Measurements from ENCODE around the gene METTL2B. TPM values are rescaled to one million over a fixed set of nuclear protein-coding genes. Genes with fewer than 3 reads are reported as not detected.

METTL2B gene
- total RNA-seq, 1 donor from 2014 or later = 37.4 TPM

DNA sequence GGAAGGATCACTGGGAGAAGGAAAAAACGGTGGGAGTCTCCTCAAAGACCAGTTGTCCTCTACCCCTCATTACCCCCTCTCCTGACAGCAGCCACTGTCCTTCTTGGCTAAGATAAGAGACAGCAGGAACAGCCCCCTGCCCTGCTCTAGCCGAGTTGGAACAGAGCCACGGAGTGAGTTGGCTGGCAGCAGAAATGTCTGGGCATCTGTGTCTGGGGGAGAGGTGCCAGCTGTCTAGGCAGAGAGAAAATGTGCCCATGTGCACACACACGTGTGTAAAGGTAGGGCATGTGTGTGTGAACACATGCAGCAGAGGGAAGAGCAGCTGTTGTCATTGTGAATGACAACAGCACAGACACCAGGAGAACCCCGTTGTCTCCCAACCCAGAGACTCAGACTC is 30.2 kb upstream of the METTL2B start:
- H3K9me3 ChIP-seq = no peaks in the 10 kb centered on the region
- TF ChIP-seq CTCF (IDR thresholded peaks at IDR 0.05) = no peak
- no peaks in the 10 kb centered on the region for H3K4me1 ChIP-seq
- H3K27ac ChIP-seq = peak overlapping the region in 1 of 2 donors; percentile 64
- no peak overlapping the region for H3K4me3 ChIP-seq
- no peaks in the 10 kb centered on the region for H3K27me3 ChIP-seq
- H3K36me3 ChIP-seq = no peaks in the 10 kb centered on the region
- no peak for DNase-seq (ENCODE audit: low spot score in 2 of 2)
- intact Hi-C loops (cut with DNase I) = no loop called here

GRCh38 chr7:128447941-128448564 is 28.5 kb upstream of the METTL2B start:
- Histone ChIP-seq H3K4me3 (no peak overlapping the region), H3K27me3 (no peaks in the 10 kb centered on the region), H3K4me1 (no peaks in the 10 kb centered on the region), H3K36me3 (no peaks in the 10 kb centered on the region), H3K9me3 (no peaks in the 10 kb centered on the region), H3K27ac (no peak overlapping the region)
- TF ChIP-seq CTCF (IDR thresholded peaks at IDR 0.05) = no peak
- intact Hi-C loops (cut with DNase I) = no loop called here
- DNase-seq (ENCODE audit: low spot score in 2 of 2) = no peak

GRCh38 chr7:128448751-128449302 is 27.7 kb upstream of the METTL2B start:
- Histone ChIP-seq H3K4me1 (peaks cover under 1 to 2% of the 10 kb centered on the region in 2 donors), H3K27me3 (no peaks in the 10 kb centered on the region), H3K9me3 (no peaks in the 10 kb centered on the region), H3K27ac (no peak overlapping the region), H3K36me3 (no peaks in the 10 kb centered on the region), H3K4me3 (no peak overlapping the region)
- no peak for TF ChIP-seq CTCF (IDR thresholded peaks at IDR 0.05)
- no peak for DNase-seq (ENCODE audit: low spot score in 2 of 2)
- intact Hi-C loops (cut with DNase I) = no loop called here

GRCh38 chr7:128450409-128450808 is 26.1 kb upstream of the METTL2B start:
- Histone ChIP-seq H3K4me1 (peaks cover 4 to 11% of the 10 kb centered on the region in 2 donors), H3K36me3 (no peaks in the 10 kb centered on the region), H3K27ac (peak overlapping the region in 1 of 2 donors; percentile 59), H3K4me3 (no peak overlapping the region), H3K27me3 (no peaks in the 10 kb centered on the region), H3K9me3 (no peaks in the 10 kb centered on the region)
- no peak for DNase-seq (ENCODE audit: low spot score in 2 of 2)
- intact Hi-C loops (cut with DNase I) = no loop called here
- no peak for TF ChIP-seq CTCF (IDR thresholded peaks at IDR 0.05)

- Histone ChIP-seq H3K27me3 (no peaks in the 10 kb centered on the region), H3K9me3 (no peaks in the 10 kb centered on the region), H3K27ac (peak overlapping the region in 1 of 2 donors; percentile 59), H3K4me1 (peaks cover 4 to 11% of the 10 kb centered on the region in 2 donors), H3K36me3 (no peaks in the 10 kb centered on the region), H3K4me3 (no peak overlapping the region)
- DNase-seq (ENCODE audit: low spot score in 2 of 2) = no peak
- intact Hi-C loops (cut with DNase I) = no loop called here
- no peak for TF ChIP-seq CTCF (IDR thresholded peaks at IDR 0.05)
Measured at GRCh38 chr7:128450913-128451312, 25.6 kb upstream of the METTL2B start.
